SK-N-SH (cell line): ENCODE results near the gene GPD2. TPM values are rescaled to one million over a fixed set of nuclear protein-coding genes. Genes with fewer than 3 reads are reported as not detected.

ENCODE experiments used
- CTCF ChIA-PET: fragments of 300-600, 350-600 bp; formaldehyde crosslinking; extraction: SDS; loops from one replicate; lab custom pipeline; 2021; lab: Yijun Ruan, JAX
- POLR2A ChIA-PET: fragments of 350-600 bp; sonication (Branson Sonifier 250); formaldehyde crosslinking; extraction: SDS; loops from one replicate; lab custom pipeline; 2020; ENCODE audit warnings: antibody characterized with exemption, inconsistent platforms; lab: Yijun Ruan, JAX
- DNase-seq: peaks from one replicate; pipeline ENCODE4 v3.0.0; 2012
- H2AFZ ChIP-seq: fragments of 200-600 bp; sonication (generic); 2 replicates; pipeline ENCODE4 v1.8.1; 2016; ENCODE audit warnings: antibody characterized with exemption, mild to moderate bottlenecking, low read depth
- H3F3A ChIP-seq: fragments of 200-600 bp; sonication (generic); replicated peaks from 2 replicates; pipeline ENCODE3; 2016; ENCODE audit warnings: antibody characterized with exemption, mild to moderate bottlenecking; ENCODE audit not compliant: insufficient read depth
- H3K27ac ChIP-seq, 2 experiments: fragments of 200-500 bp in 1 of 2; fragments of 200-600 bp in 1 of 2; sonication (Bioruptor generic) in 1 of 2; sonication (generic), shearing (Covaris generic) in 1 of 2; 2 replicates each; pipeline versions ENCODE4 v1.5.1 to v1.6.1; 2014 to 2016; ENCODE audit warnings: low read depth in 2 of 2, inconsistent platforms in 1 of 2, low read length in 1 of 2, mild to moderate bottlenecking in 1 of 2, mixed read lengths in 1 of 2
- H3K27me3 ChIP-seq: fragments of 200-600 bp; sonication (generic), shearing (Covaris generic); 2 replicates; pipeline ENCODE4 v1.6.1; 2016; ENCODE audit warnings: mixed run types; ENCODE audit not compliant: insufficient read depth
- H3K36me3 ChIP-seq, 2 experiments: fragments of 200-500 bp in 1 of 2; fragments of 200-600 bp in 1 of 2; sonication (Bioruptor generic) in 1 of 2; sonication (generic) in 1 of 2; replicated peaks in 1 of 2; 2 replicates each; pipeline versions ENCODE3 to v1.5.1; 2014 to 2016; ENCODE audit warnings: low read length in 1 of 2, mild to moderate bottlenecking in 1 of 2; ENCODE audit not compliant: insufficient read depth in 2 of 2, control insufficient read depth in 1 of 2
- H3K4me1 ChIP-seq, 2 experiments: fragments of 200-500 bp in 1 of 2; fragments of 200-600 bp in 1 of 2; sonication (Bioruptor generic) in 1 of 2; sonication (generic), shearing (Covaris generic) in 1 of 2; 2 replicates each; pipeline versions ENCODE4 v1.5.1 to v1.6.1; 2014 to 2016; ENCODE audit warnings: low read depth in 1 of 2, low read length in 1 of 2, mixed run types in 1 of 2; ENCODE audit not compliant: insufficient read depth in 2 of 2, control insufficient read depth in 1 of 2
- H3K4me2 ChIP-seq: fragments of 200-600 bp; sonication (generic), shearing (Covaris generic); 2 replicates; pipeline ENCODE4 v1.6.1; 2017; ENCODE audit warnings: mixed run types
- H3K4me3 ChIP-seq, 2 experiments: fragments of 200-500 bp in 1 of 2; fragments of 200-600 bp in 1 of 2; sonication (Bioruptor generic) in 1 of 2; sonication (generic), shearing (Covaris generic) in 1 of 2; 2 replicates each; pipeline versions ENCODE4 v1.5.1 to v1.8.1; 2014 to 2016; ENCODE audit warnings: low read depth in 2 of 2, inconsistent platforms in 1 of 2, low read length in 1 of 2, mild to moderate bottlenecking in 1 of 2, mixed read lengths in 1 of 2, moderate library complexity in 1 of 2
- H3K79me2 ChIP-seq: fragments of 200-600 bp; sonication (generic); 2 replicates; pipeline ENCODE4 v1.8.1; 2017; ENCODE audit warnings: mild to moderate bottlenecking; ENCODE audit not compliant: insufficient read depth
- H3K9ac ChIP-seq: fragments of 200-600 bp; sonication (generic); 2 replicates; pipeline ENCODE4 v1.6.1; 2017; ENCODE audit warnings: mixed run types
- H3K9me2 ChIP-seq: fragments of 200-600 bp; sonication (generic); 2 replicates; pipeline ENCODE4 v1.6.1; 2017; ENCODE audit warnings: mixed run types
- H3K9me3 ChIP-seq: fragments of 200-600 bp; sonication (generic); 2 replicates; pipeline ENCODE4 v1.6.1; 2017; ENCODE audit warnings: mixed run types, mild to moderate bottlenecking, moderate library complexity
- H4K20me1 ChIP-seq: fragments of 200-600 bp; sonication (generic); 2 replicates; pipeline ENCODE4 v1.6.1; 2017; ENCODE audit warnings: mild to moderate bottlenecking, mixed run types; ENCODE audit not compliant: insufficient read depth
- ELF1 ChIP-seq: IDR thresholded peaks from 2 replicates; pipeline ENCODE4 v1.4.0; 2012
- FOSL2 ChIP-seq: IDR thresholded peaks from 2 replicates; pipeline ENCODE4 v1.4.0; 2012; ENCODE audit warnings: low read depth, mild to moderate bottlenecking, moderate library complexity, borderline replicate concordance
- FOXM1 ChIP-seq: IDR thresholded peaks from 2 replicates; pipeline ENCODE4 v1.4.0; 2012; ENCODE audit warnings: low read depth, mild to moderate bottlenecking
- MEF2A ChIP-seq: IDR thresholded peaks from 2 replicates; pipeline ENCODE4 v1.4.0; 2012; ENCODE audit warnings: low read depth, borderline replicate concordance
- MXI1 ChIP-seq: IDR thresholded peaks from 2 replicates; pipeline ENCODE4 v1.6.1; 2012; ENCODE audit warnings: mild to moderate bottlenecking, low read depth, low read length, improper control_type of control experiment
- NFIC ChIP-seq: IDR thresholded peaks from 2 replicates; pipeline ENCODE4 v1.4.0; 2012; ENCODE audit warnings: borderline replicate concordance
- POLR2AphosphoS5 ChIP-seq: IDR thresholded peaks from 2 replicates; pipeline ENCODE4 v1.6.1; 2012; ENCODE audit warnings: low read depth, low read length
- RAD21 ChIP-seq: IDR thresholded peaks from 2 replicates; pipeline ENCODE4 v1.6.1; 2012; ENCODE audit warnings: mild to moderate bottlenecking, low read length
- RCOR1 ChIP-seq: fragments of 150-350 bp; IDR thresholded peaks from 2 replicates; pipeline ENCODE4 v1.6.1; 2017; ENCODE audit warnings: antibody characterized with exemption, low read length
- RXRA ChIP-seq: IDR thresholded peaks from 2 replicates; pipeline ENCODE4 v1.4.0; 2012; ENCODE audit warnings: low read depth, mild to moderate bottlenecking, borderline replicate concordance
- SIN3A ChIP-seq: IDR thresholded peaks from 2 replicates; pipeline ENCODE4 v1.6.1; 2012; ENCODE audit warnings: low read depth, mild to moderate bottlenecking, low read length, moderate library complexity, borderline replicate concordance
- SMC3 ChIP-seq: IDR thresholded peaks from 2 replicates; pipeline ENCODE4 v1.6.1; 2012; ENCODE audit warnings: low read depth, low read length, improper control_type of control experiment
- TAF1 ChIP-seq: IDR thresholded peaks from 2 replicates; pipeline ENCODE4 v1.6.1; 2012; ENCODE audit warnings: low read depth, mild to moderate bottlenecking, low read length, moderate library complexity, borderline replicate concordance
- TCF12 ChIP-seq: IDR thresholded peaks from 2 replicates; pipeline ENCODE4 v1.4.0; 2012
- WGBS: methylation state at CpG from one replicate; pipeline ENCODE4 v1.1.6; 2017; ENCODE audit warnings: low lambda C conversion rate; 5-methylcytosine and 5-hydroxymethylcytosine counted together
- polyA plus RNA-seq, 3 experiments: library from polyadenylated mRNA; depleted of rRNA; stranded (reverse); fragments of >200 nt; gene quantifications; 2 replicates each; pipeline ENCODE4 v1.2.3, GENCODE V29; 2012
- TF ChIP-seq, protein P1 (sequence below): fragments of 150-350 bp; IDR thresholded peaks from 2 replicates; pipeline ENCODE4 v1.6.1; 2016; ENCODE audit warnings: mild to moderate bottlenecking, low read depth, low read length
- TF ChIP-seq, protein P2 (sequence below): IDR thresholded peaks from 2 replicates; pipeline ENCODE4 v1.4.0; 2012; ENCODE audit warnings: low read depth, borderline replicate concordance
- TF ChIP-seq, protein P3 (sequence below): IDR thresholded peaks from 2 replicates; pipeline ENCODE4 v1.4.0; 2012; ENCODE audit warnings: low read depth
- TF ChIP-seq, protein P4 (sequence below): fragments of 150-350 bp; IDR thresholded peaks from 2 replicates; pipeline ENCODE4 v1.6.1; 2017; ENCODE audit warnings: antibody characterized with exemption, low read length, low read depth, borderline replicate concordance
- TF ChIP-seq, protein P5 (sequence below): IDR thresholded peaks from 2 replicates; pipeline ENCODE4; 2012
- TF ChIP-seq, protein P6 (sequence below): IDR thresholded peaks from 2 replicates; pipeline ENCODE4 v1.6.1; 2012; ENCODE audit warnings: mild to moderate bottlenecking, low read depth, low read length, moderate library complexity

GPD2 gene
- polyA plus RNA-seq, 1 of the 3 experiments (the other 2 are of a cell fraction), result 4.8 TPM

DNA sequence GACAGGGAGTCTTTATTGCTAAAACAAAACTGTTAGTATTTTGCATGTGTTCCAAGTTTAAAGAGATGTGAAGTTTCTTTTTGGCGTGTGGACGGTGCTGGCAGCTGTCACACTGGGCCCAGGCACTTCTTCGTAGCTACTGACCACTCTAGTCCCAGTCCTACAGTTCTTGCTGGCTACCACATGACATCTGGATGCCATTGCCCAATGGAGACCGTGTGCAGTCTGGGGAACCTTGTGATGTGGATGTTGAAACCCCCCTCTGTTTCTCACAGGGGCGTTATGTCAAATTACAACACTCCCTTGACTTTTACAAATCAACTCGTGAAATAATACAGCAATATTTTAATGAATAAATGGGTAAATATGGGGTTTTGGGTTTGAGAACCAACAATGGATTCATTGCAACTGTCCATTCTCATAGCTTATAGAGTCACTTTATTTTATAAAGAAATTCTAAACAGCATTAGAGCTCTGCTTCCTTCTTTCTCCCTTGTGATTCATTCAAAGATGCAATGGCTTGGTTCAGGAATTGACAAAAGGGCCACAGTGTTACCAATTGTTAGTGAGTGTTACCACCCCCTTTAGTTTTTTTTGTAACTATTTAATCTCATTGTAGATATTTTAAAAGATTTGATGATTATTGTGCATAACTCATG, 1.2 kb downstream of the GPD2 start (continued):
- TF ChIP-seq, protein P1, sequence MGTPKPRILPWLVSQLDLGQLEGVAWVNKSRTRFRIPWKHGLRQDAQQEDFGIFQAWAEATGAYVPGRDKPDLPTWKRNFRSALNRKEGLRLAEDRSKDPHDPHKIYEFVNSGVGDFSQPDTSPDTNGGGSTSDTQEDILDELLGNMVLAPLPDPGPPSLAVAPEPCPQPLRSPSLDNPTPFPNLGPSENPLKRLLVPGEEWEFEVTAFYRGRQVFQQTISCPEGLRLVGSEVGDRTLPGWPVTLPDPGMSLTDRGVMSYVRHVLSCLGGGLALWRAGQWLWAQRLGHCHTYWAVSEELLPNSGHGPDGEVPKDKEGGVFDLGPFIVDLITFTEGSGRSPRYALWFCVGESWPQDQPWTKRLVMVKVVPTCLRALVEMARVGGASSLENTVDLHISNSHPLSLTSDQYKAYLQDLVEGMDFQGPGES, result no peak
- TF ChIP-seq SMC3 (no peak), FOXM1 (no peak), FOSL2 (no peak), TAF1 (no peak), TCF12 (no peak), ELF1 (no peak)
- TF ChIP-seq, protein P2, sequence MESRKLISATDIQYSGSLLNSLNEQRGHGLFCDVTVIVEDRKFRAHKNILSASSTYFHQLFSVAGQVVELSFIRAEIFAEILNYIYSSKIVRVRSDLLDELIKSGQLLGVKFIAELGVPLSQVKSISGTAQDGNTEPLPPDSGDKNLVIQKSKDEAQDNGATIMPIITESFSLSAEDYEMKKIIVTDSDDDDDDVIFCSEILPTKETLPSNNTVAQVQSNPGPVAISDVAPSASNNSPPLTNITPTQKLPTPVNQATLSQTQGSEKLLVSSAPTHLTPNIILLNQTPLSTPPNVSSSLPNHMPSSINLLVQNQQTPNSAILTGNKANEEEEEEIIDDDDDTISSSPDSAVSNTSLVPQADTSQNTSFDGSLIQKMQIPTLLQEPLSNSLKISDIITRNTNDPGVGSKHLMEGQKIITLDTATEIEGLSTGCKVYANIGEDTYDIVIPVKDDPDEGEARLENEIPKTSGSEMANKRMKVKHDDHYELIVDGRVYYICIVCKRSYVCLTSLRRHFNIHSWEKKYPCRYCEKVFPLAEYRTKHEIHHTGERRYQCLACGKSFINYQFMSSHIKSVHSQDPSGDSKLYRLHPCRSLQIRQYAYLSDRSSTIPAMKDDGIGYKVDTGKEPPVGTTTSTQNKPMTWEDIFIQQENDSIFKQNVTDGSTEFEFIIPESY, result no peak
- TF ChIP-seq, protein P3, sequence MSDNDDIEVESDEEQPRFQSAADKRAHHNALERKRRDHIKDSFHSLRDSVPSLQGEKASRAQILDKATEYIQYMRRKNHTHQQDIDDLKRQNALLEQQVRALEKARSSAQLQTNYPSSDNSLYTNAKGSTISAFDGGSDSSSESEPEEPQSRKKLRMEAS, result no peak

DNA sequence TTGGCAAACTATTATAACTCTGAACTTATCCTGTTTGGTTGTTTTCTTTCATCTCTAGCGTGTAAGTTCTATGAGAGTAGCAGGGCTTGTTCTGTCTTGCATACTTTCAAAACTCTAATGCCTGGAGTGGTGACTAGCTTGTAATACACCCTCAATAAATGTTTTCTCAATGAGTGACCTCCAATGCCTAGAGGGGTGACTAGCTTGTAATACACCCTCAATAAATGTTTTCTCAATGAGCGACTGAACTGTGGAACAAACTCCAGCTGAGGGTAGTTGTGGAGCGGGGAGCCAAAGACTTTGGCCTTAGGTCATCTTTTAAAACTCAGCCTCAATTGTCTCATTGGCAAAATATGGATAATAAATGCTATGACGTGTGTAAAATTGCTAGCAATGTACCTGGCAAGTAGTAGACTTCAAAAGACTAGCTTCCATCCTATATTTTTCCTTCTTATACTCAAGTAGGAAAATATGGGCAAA, 1.8 kb downstream of the GPD2 start:
- Histone ChIP-seq H4K20me1 (no peaks in the 10 kb centered on the region), H3K4me1 (peaks cover 14 to 16% of the 10 kb centered on the region in 2 experiments), H3F3A (no peaks in the 10 kb centered on the region), H3K9me2 (no peaks in the 10 kb centered on the region), H3K27ac (no peak overlapping the region), H2AFZ (no peak overlapping the region), H3K27me3 (no peaks in the 10 kb centered on the region), H3K4me3 (no peak overlapping the region), H3K9ac (no peak overlapping the region), H3K9me3 (no peaks in the 10 kb centered on the region), H3K4me2 (no peak overlapping the region), H3K79me2 (0 out of 2 replicates have a peak, but pooled peaks cover 3% of the 10 kb centered on the region), H3K36me3 (no peaks in the 10 kb centered on the region)
- CTCF ChIA-PET, result no interaction called here
- POLR2A ChIA-PET, result no interaction called here
- DNase-seq, result no peak
- WGBS, result 95% methylated on average over 4 of the region's 4 CpGs
- TF ChIP-seq RCOR1 (no peak), POLR2AphosphoS5 (no peak), FOXM1 (no peak), FOSL2 (no peak), MEF2A (no peak), MXI1 (no peak), RXRA (no peak), SIN3A (no peak), SMC3 (no peak), RAD21 (no peak), NFIC (no peak), TAF1 (no peak), ELF1 (no peak)
- TF ChIP-seq, protein P4, sequence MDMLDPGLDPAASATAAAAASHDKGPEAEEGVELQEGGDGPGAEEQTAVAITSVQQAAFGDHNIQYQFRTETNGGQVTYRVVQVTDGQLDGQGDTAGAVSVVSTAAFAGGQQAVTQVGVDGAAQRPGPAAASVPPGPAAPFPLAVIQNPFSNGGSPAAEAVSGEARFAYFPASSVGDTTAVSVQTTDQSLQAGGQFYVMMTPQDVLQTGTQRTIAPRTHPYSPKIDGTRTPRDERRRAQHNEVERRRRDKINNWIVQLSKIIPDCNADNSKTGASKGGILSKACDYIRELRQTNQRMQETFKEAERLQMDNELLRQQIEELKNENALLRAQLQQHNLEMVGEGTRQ, result no peak
- TF ChIP-seq, protein P5, sequence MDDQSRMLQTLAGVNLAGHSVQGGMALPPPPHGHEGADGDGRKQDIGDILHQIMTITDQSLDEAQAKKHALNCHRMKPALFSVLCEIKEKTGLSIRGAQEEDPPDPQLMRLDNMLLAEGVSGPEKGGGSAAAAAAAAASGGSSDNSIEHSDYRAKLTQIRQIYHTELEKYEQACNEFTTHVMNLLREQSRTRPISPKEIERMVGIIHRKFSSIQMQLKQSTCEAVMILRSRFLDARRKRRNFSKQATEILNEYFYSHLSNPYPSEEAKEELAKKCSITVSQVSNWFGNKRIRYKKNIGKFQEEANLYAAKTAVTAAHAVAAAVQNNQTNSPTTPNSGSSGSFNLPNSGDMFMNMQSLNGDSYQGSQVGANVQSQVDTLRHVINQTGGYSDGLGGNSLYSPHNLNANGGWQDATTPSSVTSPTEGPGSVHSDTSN, result no peak
- TF ChIP-seq, protein P3, result no peak
- TF ChIP-seq, protein P6, sequence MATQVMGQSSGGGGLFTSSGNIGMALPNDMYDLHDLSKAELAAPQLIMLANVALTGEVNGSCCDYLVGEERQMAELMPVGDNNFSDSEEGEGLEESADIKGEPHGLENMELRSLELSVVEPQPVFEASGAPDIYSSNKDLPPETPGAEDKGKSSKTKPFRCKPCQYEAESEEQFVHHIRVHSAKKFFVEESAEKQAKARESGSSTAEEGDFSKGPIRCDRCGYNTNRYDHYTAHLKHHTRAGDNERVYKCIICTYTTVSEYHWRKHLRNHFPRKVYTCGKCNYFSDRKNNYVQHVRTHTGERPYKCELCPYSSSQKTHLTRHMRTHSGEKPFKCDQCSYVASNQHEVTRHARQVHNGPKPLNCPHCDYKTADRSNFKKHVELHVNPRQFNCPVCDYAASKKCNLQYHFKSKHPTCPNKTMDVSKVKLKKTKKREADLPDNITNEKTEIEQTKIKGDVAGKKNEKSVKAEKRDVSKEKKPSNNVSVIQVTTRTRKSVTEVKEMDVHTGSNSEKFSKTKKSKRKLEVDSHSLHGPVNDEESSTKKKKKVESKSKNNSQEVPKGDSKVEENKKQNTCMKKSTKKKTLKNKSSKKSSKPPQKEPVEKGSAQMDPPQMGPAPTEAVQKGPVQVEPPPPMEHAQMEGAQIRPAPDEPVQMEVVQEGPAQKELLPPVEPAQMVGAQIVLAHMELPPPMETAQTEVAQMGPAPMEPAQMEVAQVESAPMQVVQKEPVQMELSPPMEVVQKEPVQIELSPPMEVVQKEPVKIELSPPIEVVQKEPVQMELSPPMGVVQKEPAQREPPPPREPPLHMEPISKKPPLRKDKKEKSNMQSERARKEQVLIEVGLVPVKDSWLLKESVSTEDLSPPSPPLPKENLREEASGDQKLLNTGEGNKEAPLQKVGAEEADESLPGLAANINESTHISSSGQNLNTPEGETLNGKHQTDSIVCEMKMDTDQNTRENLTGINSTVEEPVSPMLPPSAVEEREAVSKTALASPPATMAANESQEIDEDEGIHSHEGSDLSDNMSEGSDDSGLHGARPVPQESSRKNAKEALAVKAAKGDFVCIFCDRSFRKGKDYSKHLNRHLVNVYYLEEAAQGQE, result no peak
